A673 (cell line): ENCODE data around the gene BEX4.

ENCODE experiments used
- EZH2 ChIP-seq: fragments of 200-600 bp; sonication (generic); IDR thresholded peaks from 2 replicates; pipeline ENCODE4 v1.6.1; 2017; ENCODE audit warnings: borderline replicate concordance, low read depth, mild to moderate bottlenecking, mixed read lengths, antibody characterized with exemption, low read length; ENCODE audit not compliant: poor library complexity, severe bottlenecking
- TF ChIP-seq, protein P1 (sequence below): fragments of 300-800, 200-600 bp; sonication (generic); conservative IDR thresholded peaks from 2 replicates; pipeline ENCODE4 v1.5.1; 2017; ENCODE audit warnings: low read depth, mild to moderate bottlenecking, antibody characterized with exemption, low read length, moderate library complexity, mixed read lengths

DNA sequence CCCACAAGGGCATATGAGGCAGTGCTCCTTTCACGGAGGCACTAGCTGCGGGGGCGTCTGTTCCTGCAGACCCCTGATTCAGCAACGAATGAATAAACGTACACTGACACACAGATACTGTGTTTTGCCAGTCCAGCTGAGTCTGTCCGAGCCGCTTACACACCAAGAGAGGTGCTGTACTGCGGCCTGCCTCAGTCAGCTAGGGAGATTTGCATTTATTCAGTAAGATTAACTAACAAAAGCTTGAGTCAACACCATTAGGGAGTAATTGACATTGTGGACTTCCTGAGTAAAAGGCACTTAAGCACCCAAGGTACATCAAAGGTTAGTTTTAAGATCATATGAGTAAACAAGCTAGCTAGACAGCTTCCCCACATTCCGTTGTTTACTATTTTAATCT lies 31.0 kb upstream of the BEX4 start:
- TF ChIP-seq, protein P1, sequence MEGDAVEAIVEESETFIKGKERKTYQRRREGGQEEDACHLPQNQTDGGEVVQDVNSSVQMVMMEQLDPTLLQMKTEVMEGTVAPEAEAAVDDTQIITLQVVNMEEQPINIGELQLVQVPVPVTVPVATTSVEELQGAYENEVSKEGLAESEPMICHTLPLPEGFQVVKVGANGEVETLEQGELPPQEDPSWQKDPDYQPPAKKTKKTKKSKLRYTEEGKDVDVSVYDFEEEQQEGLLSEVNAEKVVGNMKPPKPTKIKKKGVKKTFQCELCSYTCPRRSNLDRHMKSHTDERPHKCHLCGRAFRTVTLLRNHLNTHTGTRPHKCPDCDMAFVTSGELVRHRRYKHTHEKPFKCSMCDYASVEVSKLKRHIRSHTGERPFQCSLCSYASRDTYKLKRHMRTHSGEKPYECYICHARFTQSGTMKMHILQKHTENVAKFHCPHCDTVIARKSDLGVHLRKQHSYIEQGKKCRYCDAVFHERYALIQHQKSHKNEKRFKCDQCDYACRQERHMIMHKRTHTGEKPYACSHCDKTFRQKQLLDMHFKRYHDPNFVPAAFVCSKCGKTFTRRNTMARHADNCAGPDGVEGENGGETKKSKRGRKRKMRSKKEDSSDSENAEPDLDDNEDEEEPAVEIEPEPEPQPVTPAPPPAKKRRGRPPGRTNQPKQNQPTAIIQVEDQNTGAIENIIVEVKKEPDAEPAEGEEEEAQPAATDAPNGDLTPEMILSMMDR = no peak
- no peak for TF ChIP-seq EZH2
